K562 (cell line): ENCODE measurements around the gene CISD3. TPM values are rescaled to one million over a fixed set of nuclear protein-coding genes. Genes with fewer than 3 reads are reported as not detected.

Experiments used
- KLF16 ChIP-seq: IDR thresholded peaks from 2 replicates; pipeline ENCODE4 v1.6.1; 2016; ENCODE audit warnings: antibody characterized with exemption
- MCM7 ChIP-seq, 2 experiments: fragments of 450-650 bp; IDR thresholded peaks; 2 replicates each; pipeline ENCODE4 v1.6.1; 2016 to 2018
- MYC ChIP-seq, 2 experiments: fragments of 250-450 bp in 1 of 2; sonication (Bioruptor Pico) in 1 of 2; IDR thresholded peaks; 2 replicates each; pipeline versions ENCODE4 v1.5.1 to v1.6.1; 2012 to 2021; ENCODE audit warnings: low read depth in 2 of 2, borderline replicate concordance in 1 of 2, improper control_type of control experiment in 1 of 2, low read length in 1 of 2, mild to moderate bottlenecking in 1 of 2, moderate library complexity in 1 of 2
- NBN ChIP-seq: fragments of 450-650 bp; IDR thresholded peaks from 2 replicates; pipeline ENCODE4 v1.6.1; 2016; ENCODE audit warnings: low read depth, mild to moderate bottlenecking
- NEUROD1 ChIP-seq: fragments of 150-350 bp; IDR thresholded peaks from 2 replicates; pipeline ENCODE4 v1.6.1; 2014; ENCODE audit warnings: borderline replicate concordance, low read length, low read depth; ENCODE audit not compliant: partially characterized antibody
- PTBP1 ChIP-seq: fragments of 200-400 bp; formaldehyde crosslinking; IDR thresholded peaks from 2 replicates; pipeline ENCODE4 v1.6.1; 2017; ENCODE audit warnings: low read depth, low read length
- SIN3A ChIP-seq, 2 experiments: fragments of 150-350 bp in 1 of 2; IDR thresholded peaks; 2 replicates each; pipeline ENCODE4 v1.6.1; 2011 to 2016; ENCODE audit warnings: borderline replicate concordance in 2 of 2, low read depth in 2 of 2, low read length in 2 of 2, mild to moderate bottlenecking in 2 of 2, moderate library complexity in 2 of 2; ENCODE audit not compliant: control insufficient read depth in 1 of 2
- TEAD4 ChIP-seq, 2 experiments: sonication (generic) in 1 of 2; formaldehyde crosslinking in 1 of 2; IDR thresholded peaks; 2 replicates each; pipeline versions ENCODE4 v1.6.1 to v1.8.0; 2012 to 2022; ENCODE audit warnings: borderline replicate concordance in 1 of 2, inconsistent platforms in 1 of 2, low read length in 1 of 2, mild to moderate bottlenecking in 1 of 2, missing genetic modification reagents in 1 of 2
- YY1 ChIP-seq, 3 experiments: IDR thresholded peaks; 2 replicates each; pipeline ENCODE4 v1.6.1; 2011; ENCODE audit warnings: low read length in 2 of 3, mild to moderate bottlenecking in 2 of 3, moderate library complexity in 2 of 3, borderline replicate concordance in 1 of 3, control low read depth in 1 of 3, low read depth in 1 of 3; ENCODE audit not compliant: insufficient read depth in 3 of 3, insufficient replicate concordance in 2 of 3, control insufficient read depth in 1 of 3, insufficient read length in 1 of 3; ENCODE audit errors: extremely low read depth in 1 of 3
- ZBTB17 ChIP-seq: fragments of 450-650 bp; formaldehyde crosslinking; IDR thresholded peaks from 2 replicates; pipeline ENCODE4 v1.4.0; 2020; ENCODE audit warnings: mild to moderate bottlenecking
- polyA plus RNA-seq, 8 experiments: library from polyadenylated mRNA; depleted of rRNA in 4 of 8; stranded (reverse) in 5 of 8; unstranded in 3 of 8; fragments of >200 nt; fragmentation: Nextera tagmentation in 2 of 8; fragmentation: Illumina TruSeq in 1 of 8; extraction: Ambion mirVana in 2 of 8; extraction: Trizol in 1 of 8; gene quantifications; 2 replicates each; pipeline versions ENCODE4 v1.2.1 to v1.2.3, GENCODE V29; 2011 to 2014; ENCODE audit warnings: inconsistent platforms in 1 of 8, missing spikeins in 1 of 8
- total RNA-seq, 7 experiments: library from RNA; depleted of rRNA in 6 of 7; stranded (reverse); fragments of >200 nt in 6 of 7; fragmentation: Illumina TruSeq in 2 of 7; extraction: Trizol in 2 of 7; gene quantifications; 2 replicates each; pipeline versions ENCODE4 v1.2.1 to v1.2.3, GENCODE V29; 2011 to 2021; ENCODE audit warnings: low replicate concordance in 1 of 7
- TF ChIP-seq, protein P1 (sequence below), 2 experiments: fragments of 200-800 bp in 1 of 2; sonication (Bioruptor generic) in 1 of 2; sonication (generic) in 1 of 2; formaldehyde crosslinking in 1 of 2; IDR thresholded peaks in 1 of 2; conservative IDR thresholded peaks in 1 of 2; 2 replicates each; pipeline versions ENCODE4 v1.5.0 to v1.6.1; 2016 to 2020; ENCODE audit warnings: missing compliant biosample characterization in 1 of 2, missing genetic modification characterization in 1 of 2, missing genetic modification reagents in 1 of 2

The CISD3 gene
- total and polyA plus RNA-seq, 9 of the 15 experiments (the other 6 are each of a cell fraction or from before 2014, with no cell fraction given): 5.0 to 60.7 (median 15.7) TPM

DNA sequence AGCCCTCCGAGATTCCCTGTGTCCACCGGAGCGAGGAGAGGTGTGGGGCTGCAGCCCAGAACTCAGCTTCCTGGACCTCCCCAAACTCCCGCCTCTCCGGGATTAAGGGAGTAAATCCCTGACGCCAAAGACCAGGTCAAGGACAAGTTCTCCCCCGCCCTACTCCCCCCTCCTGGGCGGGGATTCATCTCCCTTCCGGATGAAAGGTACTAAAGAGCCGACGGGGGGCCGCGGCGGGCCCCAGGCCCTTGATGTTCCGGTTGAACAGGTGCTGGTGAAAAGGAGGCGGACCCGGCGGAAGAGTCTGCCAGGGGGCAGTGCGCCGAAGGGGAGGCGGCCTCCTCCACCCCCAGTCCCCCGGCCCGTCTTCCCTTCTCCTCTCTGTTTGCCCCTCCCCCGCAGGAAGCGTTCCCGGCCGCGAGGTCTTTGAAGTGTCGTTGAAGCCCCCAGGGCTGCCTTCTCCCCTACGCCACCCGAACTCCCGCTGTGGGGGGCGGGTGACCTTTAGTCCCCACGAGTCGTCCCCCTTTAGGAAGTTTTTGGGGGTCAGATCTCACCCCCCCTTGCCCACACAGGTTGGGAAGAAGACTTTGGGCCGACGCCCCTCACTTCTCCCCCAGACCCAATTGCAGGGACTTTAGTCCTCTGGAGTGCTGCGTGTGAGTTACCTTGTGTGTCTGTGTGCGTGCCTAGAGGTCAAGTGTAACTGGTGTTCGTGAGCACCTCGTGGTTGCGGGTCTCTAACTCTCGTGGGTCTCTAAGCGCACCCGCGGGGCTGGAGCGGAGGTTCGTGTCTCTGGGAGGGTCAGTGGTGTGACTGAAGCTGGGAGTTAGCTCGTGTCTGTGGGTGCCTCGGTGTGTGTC, 26.2 kb upstream of the CISD3 start (continued):
- TF ChIP-seq MYC (IDR thresholded peaks at IDR 0.05; ENCODE audit: low read depth, low read length) (peak; percentile 57), MYC (CRISPR knock-in tag; IDR thresholded peaks at IDR 0.05; ENCODE audit: borderline replicate concordance, low read depth) (no peak), ZBTB17 (CRISPR knock-in tag) (no peak; the same call in 1 of the 2 replicates), SIN3A (IDR thresholded peaks at IDR 0.05; ENCODE audit: borderline replicate concordance in 2 of 2, control insufficient read depth in 1 of 2, low read depth in 2 of 2, low read length in 2 of 2) (peak in 1 of 2 experiments; percentile 76; a peak in 1 of 4 replicates), NEUROD1 (peak; percentile 48), PTBP1 (peak; percentile 86; the same call in 1 of the 2 replicates), KLF16 (peak; percentile 63; the same call in 1 of the 2 replicates), NBN (peak; percentile 54; the same call in 1 of the 2 replicates), MCM7 (IDR thresholded peaks at IDR 0.05) (no peak), TEAD4 (IDR thresholded peaks at IDR 0.05; ENCODE audit: low read length) (peak; percentile 35; the same call in 1 of the 2 replicates), TEAD4 (CRISPR knock-in tag; IDR thresholded peaks at IDR 0.05; ENCODE audit: borderline replicate concordance) (no peak), YY1 (IDR thresholded peaks at IDR 0.05; ENCODE audit: borderline replicate concordance in 1 of 3, control insufficient read depth in 1 of 3, extremely low read depth in 1 of 3, insufficient read depth in 3 of 3, insufficient read length in 1 of 3, insufficient replicate concordance in 2 of 3, low read depth in 1 of 3, low read length in 2 of 3) (peak in 2 of 3 experiments; percentile 14 to 39)
- TF ChIP-seq, protein P1, sequence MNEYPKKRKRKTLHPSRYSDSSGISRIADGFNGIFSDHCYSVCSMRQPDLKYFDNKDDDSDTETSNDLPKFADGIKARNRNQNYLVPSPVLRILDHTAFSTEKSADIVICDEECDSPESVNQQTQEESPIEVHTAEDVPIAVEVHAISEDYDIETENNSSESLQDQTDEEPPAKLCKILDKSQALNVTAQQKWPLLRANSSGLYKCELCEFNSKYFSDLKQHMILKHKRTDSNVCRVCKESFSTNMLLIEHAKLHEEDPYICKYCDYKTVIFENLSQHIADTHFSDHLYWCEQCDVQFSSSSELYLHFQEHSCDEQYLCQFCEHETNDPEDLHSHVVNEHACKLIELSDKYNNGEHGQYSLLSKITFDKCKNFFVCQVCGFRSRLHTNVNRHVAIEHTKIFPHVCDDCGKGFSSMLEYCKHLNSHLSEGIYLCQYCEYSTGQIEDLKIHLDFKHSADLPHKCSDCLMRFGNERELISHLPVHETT (CRISPR knock-in tag; conservative IDR thresholded peaks at IDR 0.05 in 1 of 2, IDR thresholded peaks at IDR 0.05 in 1 of 2): peak in 1 of 2 experiments; percentile 71; a peak in 1 of 4 replicates
